Activated T-helper 1 cell treated with Interleukin-2 at 50 U/mL for 16 hours (primary cell): ENCODE data around the gene CAMK2N1.

Experiments
- DNase-seq: peaks from one replicate; pipeline ENCODE4 v3.0.0-alpha.2; 2020; ENCODE audit warnings: low read depth

CAMK2N1 gene

GRCh38 chr1:20478057-20478635 lies 7.9 kb downstream of the CAMK2N1 start:
- DNase-seq: no peak

- DNase-seq: no peak
Observed at GRCh38 chr1:20477348-20478056, 8.5 kb downstream of the CAMK2N1 start.

- DNase-seq: no peak
Observed at GRCh38 chr1:20476265-20477038, 9.6 kb downstream of the CAMK2N1 start.

GRCh38 chr1:20474996-20475395 lies 11.0 kb downstream of the CAMK2N1 start:
- DNase-seq: no peak

GRCh38 chr1:20474333-20474975 lies 11.6 kb downstream of the CAMK2N1 start:
- DNase-seq: no peak

GRCh38 chr1:20473894-20474293 lies 12.1 kb downstream of the CAMK2N1 start:
- no peak for DNase-seq

GRCh38 chr1:20472860-20473711 lies 12.9 kb downstream of the CAMK2N1 start:
- DNase-seq: no peak

- DNase-seq: no peak
Observed at GRCh38 chr1:20472121-20472520, 13.9 kb downstream of the CAMK2N1 start.

GRCh38 chr1:20470194-20470593 lies 15.8 kb downstream of the CAMK2N1 start:
- DNase-seq: no peak

GRCh38 chr1:20469406-20470076 lies 16.5 kb downstream of the CAMK2N1 start:
- DNase-seq: no peak

GRCh38 chr1:20466273-20466672 lies 19.7 kb downstream of the CAMK2N1 start:
- no peak for DNase-seq

GRCh38 chr1:20465187-20465586 lies 20.8 kb downstream of the CAMK2N1 start:
- DNase-seq: no peak

- DNase-seq: no peak
Observed at GRCh38 chr1:20463502-20463901, 22.5 kb downstream of the CAMK2N1 start.

- no peak for DNase-seq
Observed at GRCh38 chr1:20462397-20462796, 23.6 kb downstream of the CAMK2N1 start.

- no peak for DNase-seq
Observed at GRCh38 chr1:20458717-20459116, 27.3 kb downstream of the CAMK2N1 start.

GRCh38 chr1:20454004-20454403 lies 32.0 kb downstream of the CAMK2N1 start:
- DNase-seq: no peak

- no peak for DNase-seq
Observed at GRCh38 chr1:20449735-20450311, 36.2 kb downstream of the CAMK2N1 start.

GRCh38 chr1:20448671-20449071 lies 37.3 kb downstream of the CAMK2N1 start:
- no peak for DNase-seq

GRCh38 chr1:20447794-20448193 lies 38.2 kb downstream of the CAMK2N1 start:
- no peak for DNase-seq

- DNase-seq: no peak
Observed at GRCh38 chr1:20446796-20447195, 39.2 kb downstream of the CAMK2N1 start.

- DNase-seq: no peak
Observed at GRCh38 chr1:20445956-20446355, 40.1 kb downstream of the CAMK2N1 start.
